BLaER1 treated with 17β-estradiol and CSF1 and Interleukin-3, amounts not matched to agents 10 nM and 100 nM (cell line): ENCODE measurements around the gene ZFX.
"Not testable (repeated sequence)": the region's sequence is repeated elsewhere in the genome, so short reads cannot be mapped to it uniquely, and the experiment has no call there.

ENCODE experiments used
- H3K27ac ChIP-seq, 11 experiments: shearing (Covaris generic); formaldehyde crosslinking; 2 replicates each; pipeline ENCODE4 v1.8.1; 2022
- H3K27me3 ChIP-seq, 11 experiments: shearing (Covaris generic); formaldehyde crosslinking; 2 replicates each; pipeline ENCODE4 v1.8.1; 2022
- H3K36me3 ChIP-seq, 11 experiments: shearing (Covaris generic); formaldehyde crosslinking; 2 replicates each; pipeline ENCODE4 v1.8.1; 2022
- H3K4me1 ChIP-seq, 10 experiments: shearing (Covaris generic); formaldehyde crosslinking; 2 replicates each; pipeline ENCODE4 v1.8.1; 2022
- H3K4me2 ChIP-seq, 11 experiments: shearing (Covaris generic); formaldehyde crosslinking; 2 replicates each; pipeline ENCODE4 v1.8.1; 2022
- H3K4me3 ChIP-seq, 10 experiments: shearing (Covaris generic); formaldehyde crosslinking; 2 replicates each; pipeline ENCODE4 v1.8.1; 2022
- H3K9ac ChIP-seq, 11 experiments: shearing (Covaris generic); formaldehyde crosslinking; 2 replicates each; pipeline ENCODE4 v1.8.1; 2022
- H3K9me3 ChIP-seq, 11 experiments: shearing (Covaris generic); formaldehyde crosslinking; replicated peaks in 1 of 11; 2 replicates each; pipeline ENCODE4 v1.8.1; 2022
- H4K20me1 ChIP-seq, 11 experiments: shearing (Covaris generic); formaldehyde crosslinking; 2 replicates each; pipeline ENCODE4 v1.8.1; 2022
- Cebpa-rat ChIP-seq, 11 experiments: shearing (Covaris generic); IDR thresholded peaks; 2 replicates each; pipeline ENCODE4 v1.8.1; 2022

Gene ZFX

DNA sequence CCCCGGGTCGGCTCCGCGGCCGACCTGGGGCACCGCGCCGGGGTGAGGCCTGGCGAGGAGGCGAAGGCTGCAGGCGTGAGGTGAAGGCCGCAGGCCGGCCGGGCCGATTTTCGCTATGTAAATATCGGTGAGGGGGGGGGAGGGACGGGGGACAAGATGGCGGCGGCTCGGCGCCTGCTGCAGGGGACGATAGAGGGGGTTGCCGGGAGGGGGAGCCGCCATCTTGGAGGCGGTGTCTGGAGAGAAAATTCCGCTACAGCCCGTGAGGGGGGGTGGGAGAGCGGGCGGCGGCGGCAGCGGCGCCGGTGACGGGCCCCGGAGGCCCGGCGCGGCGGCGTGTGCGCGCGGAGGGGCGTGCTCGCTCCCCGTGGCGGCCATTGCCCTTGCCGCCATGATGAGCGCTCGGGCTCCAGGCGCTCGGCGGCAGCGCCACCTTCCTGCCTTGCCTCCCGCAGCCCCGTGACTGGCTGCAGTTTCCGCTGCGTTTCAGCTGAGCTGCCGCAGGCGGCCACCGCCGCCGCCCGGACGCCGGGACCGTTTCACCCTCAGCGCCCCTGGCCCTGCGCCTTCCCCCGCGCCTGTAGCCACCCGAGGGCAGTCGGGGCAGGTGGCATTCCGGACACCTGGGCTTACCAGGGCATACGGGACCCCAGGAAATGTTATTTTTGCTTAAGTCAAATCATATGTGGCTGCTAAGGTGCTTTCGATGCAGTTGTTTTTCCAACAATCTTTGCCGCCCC lies 692 bp downstream of the ZFX start:
- peak overlapping the region; percentile 100 for H3K9ac ChIP-seq
- H3K4me3 ChIP-seq, result peak overlapping the region; percentile 69 to 92 (median 86)
- H4K20me1 ChIP-seq, result peaks cover 47 to 50% (median 49%) of the 10 kb centered on the region in 11 experiments
- peak overlapping the region; percentile 100 for H3K27ac ChIP-seq
- peaks cover 55 to 71% (median 66%) of the 10 kb centered on the region in 10 experiments for H3K4me1 ChIP-seq
- no peak for TF ChIP-seq Cebpa-rat (IDR thresholded peaks at IDR 0.05)
- no peaks in the 10 kb centered on the region for H3K27me3 ChIP-seq
- H3K36me3 ChIP-seq, result peaks cover 29 to 43% (median 37%) of the 10 kb centered on the region in 11 experiments; a peak in 21 of 22 replicates
- peak overlapping the region; percentile 89 to 99 (median 94); a peak in 21 of 22 replicates for H3K4me2 ChIP-seq
- H3K9me3 ChIP-seq, result no peaks in the 10 kb centered on the region

DNA sequence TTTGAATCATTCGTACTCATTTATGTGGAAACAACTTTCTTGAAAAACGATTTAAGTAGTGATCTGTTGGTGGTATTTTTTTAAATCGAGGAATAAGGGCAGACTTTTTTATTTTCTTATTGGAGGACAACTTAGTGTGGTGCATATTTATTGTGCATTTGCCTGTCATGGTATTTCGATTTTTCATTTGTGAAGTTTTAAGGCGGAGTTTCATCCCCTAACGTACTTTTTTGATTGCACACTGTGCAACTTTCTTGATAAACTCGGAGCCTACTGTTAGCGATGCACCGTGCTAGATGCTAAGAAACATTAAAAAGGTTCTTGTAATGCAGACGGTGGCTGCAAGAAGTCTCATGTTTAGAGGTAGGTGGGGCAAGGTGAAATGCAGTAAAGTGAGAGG lies 1.4 kb downstream of the ZFX start:
- Histone ChIP-seq H3K9me3 (no peaks in the 10 kb centered on the region), H3K27me3 (no peaks in the 10 kb centered on the region), H4K20me1 (peaks cover 54 to 57% (median 56%) of the 10 kb centered on the region in 11 experiments), H3K4me2 (peak overlapping the region; percentile 87 to 99 (median 94)), H3K36me3 (peaks cover 35 to 50% (median 44%) of the 10 kb centered on the region in 11 experiments), H3K4me1 (peaks cover 51 to 71% (median 63%) of the 10 kb centered on the region in 10 experiments), H3K4me3 (peak overlapping the region; percentile 69 to 92 (median 86)), H3K27ac (peak overlapping the region; percentile 100), H3K9ac (peak overlapping the region; percentile 100)
- TF ChIP-seq Cebpa-rat (IDR thresholded peaks at IDR 0.05), result no peak

DNA sequence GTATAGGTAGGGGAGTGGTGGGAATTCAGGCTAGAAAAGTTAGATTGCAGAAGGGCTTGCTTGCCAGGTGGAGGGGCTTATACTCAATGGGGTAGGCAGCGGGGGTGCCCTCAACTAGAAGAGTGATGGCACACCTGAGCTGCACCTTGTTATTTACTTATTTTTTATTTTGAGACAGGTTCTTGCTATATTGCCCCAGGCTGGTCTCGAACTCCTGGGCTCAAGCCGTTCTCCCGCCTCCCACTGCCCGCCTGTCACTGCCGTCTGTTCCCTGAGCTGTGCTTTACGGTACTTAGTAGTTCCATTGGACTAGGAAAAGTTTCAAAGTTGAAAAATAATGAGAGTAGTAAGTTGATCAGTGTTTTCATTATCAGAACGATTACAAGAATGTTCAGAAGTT lies 2.0 kb downstream of the ZFX start:
- Histone ChIP-seq H4K20me1 (peaks cover 60 to 63% (median 62%) of the 10 kb centered on the region in 11 experiments), H3K9ac (peak overlapping the region; percentile 100), H3K4me1 (peaks cover 47 to 69% (median 58%) of the 10 kb centered on the region in 10 experiments), H3K9me3 (no peaks in the 10 kb centered on the region), H3K4me3 (peak overlapping the region; percentile 69 to 92 (median 86)), H3K27ac (peak overlapping the region; percentile 100; a peak in 16 of 22 replicates), H3K27me3 (no peaks in the 10 kb centered on the region), H3K36me3 (peaks cover 37 to 56% (median 49%) of the 10 kb centered on the region in 11 experiments), H3K4me2 (peak overlapping the region; percentile 87 to 99 (median 94))
- no peak for TF ChIP-seq Cebpa-rat (IDR thresholded peaks at IDR 0.05)

DNA sequence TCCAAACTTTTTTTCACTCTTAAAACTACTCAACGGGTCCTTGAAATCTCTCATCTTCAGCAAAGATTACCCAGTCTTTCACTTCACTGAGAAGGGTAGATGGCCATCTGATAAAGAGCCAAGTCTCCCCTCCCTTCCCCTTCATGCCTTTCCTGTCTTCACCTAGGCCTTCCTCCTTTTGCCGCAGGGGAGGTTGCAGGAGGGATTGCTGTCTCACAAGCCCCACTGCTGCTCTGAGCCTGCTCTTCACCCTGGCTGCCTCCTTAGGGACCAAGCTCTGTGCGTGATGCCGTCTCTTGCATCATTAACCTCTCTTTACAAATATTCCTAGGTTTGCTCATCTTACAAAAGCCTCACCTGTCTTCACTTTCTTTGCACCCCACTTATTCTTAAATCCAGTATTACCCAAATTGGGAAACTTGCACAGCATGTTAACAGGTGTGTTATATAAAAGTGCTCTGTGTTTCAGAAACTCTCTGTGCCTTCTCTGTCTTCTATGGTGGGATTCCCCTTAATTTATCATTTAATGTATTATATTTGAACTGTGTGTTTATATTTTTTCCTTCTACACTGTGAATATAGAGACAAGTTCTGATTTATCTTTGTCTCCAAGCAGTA lies 3.8 kb downstream of the ZFX start:
- 0 out of 22 replicates have a peak, but pooled peaks of 1 of the 11 experiments have one; percentile 20 for TF ChIP-seq Cebpa-rat (IDR thresholded peaks at IDR 0.05)
- H3K9me3 ChIP-seq, result no peaks in the 10 kb centered on the region
- H3K36me3 ChIP-seq, result peaks cover 45 to 74% (median 64%) of the 10 kb centered on the region in 11 experiments
- H3K27ac ChIP-seq, result peak overlapping the region in 2 of 11 experiments; percentile 7 to 9; a peak in 1 of 22 replicates
- H3K4me1 ChIP-seq, result peaks cover 31 to 54% (median 41%) of the 10 kb centered on the region in 10 experiments
- peaks cover 78 to 81% (median 80%) of the 10 kb centered on the region in 11 experiments for H4K20me1 ChIP-seq
- H3K27me3 ChIP-seq, result no peaks in the 10 kb centered on the region
- H3K9ac ChIP-seq, result peak overlapping the region; percentile 11 to 100 (median 100); a peak in 17 of 22 replicates
- H3K4me2 ChIP-seq, result peak overlapping the region; percentile 87 to 99 (median 94)
- peak overlapping the region in 6 of 10 experiments; percentile 7 to 31 (median 14); a peak in 4 of 20 replicates for H3K4me3 ChIP-seq

DNA sequence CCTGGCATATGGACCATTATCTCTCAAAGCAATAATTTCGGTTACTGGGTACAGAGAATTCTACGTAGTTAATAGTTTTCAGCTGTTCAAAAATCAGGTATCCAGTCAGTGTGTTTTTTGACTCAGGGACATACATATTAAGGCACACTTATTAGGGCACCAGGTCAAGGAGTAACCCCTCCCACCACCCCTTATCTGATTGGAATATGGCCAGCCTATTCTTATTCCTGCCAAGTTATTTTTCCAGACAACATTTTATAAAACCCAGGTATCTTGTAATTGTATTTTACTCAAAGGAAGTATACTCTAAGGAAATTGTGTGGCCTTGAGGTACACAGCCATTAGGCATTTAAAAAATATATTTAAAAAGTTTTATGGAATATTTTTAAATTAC lies 4.3 kb downstream of the ZFX start:
- peak overlapping the region in 2 of 11 experiments; percentile 45 to 58; a peak in 2 of 22 replicates for H3K9ac ChIP-seq
- no peak for TF ChIP-seq Cebpa-rat (IDR thresholded peaks at IDR 0.05)
- no peaks in the 10 kb centered on the region for H3K27me3 ChIP-seq
- peaks cover 46 to 79% (median 69%) of the 10 kb centered on the region in 11 experiments for H3K36me3 ChIP-seq
- peak overlapping the region in 10 of 11 experiments; percentile 87 to 99 (median 92); a peak in 12 of 22 replicates for H3K4me2 ChIP-seq
- H4K20me1 ChIP-seq, result peaks cover 83 to 86% (median 85%) of the 10 kb centered on the region in 11 experiments
- H3K4me3 ChIP-seq, result no peak overlapping the region
- H3K9me3 ChIP-seq, result no peaks in the 10 kb centered on the region
- no peak overlapping the region; a peak in 1 of 22 replicates for H3K27ac ChIP-seq
- peaks cover 29 to 55% (median 38%) of the 10 kb centered on the region in 10 experiments for H3K4me1 ChIP-seq

DNA sequence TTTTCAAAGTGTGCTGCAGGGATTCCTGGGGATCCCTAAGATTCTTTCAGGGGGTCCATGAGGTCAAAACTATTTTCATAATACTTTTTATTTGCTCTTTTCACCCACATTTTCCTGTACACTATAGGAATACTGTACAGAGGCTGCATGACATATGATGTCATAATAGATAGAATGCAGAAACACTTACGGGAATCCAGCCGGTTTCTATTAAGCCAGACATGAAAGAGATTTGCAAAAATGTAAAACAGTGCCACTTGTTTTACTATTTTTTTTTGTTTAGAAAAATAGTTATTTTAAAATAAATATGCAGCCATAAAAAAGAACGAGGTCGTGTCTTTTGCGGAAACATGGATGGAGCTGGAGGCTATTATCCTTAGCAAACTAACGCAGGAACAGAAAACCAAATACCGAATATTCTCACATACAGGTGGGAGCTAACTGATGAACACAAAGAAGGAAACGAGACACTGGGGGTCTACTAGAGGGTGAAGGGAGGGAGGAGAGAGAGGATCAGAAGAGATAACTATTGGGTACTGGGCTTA lies 5.0 kb downstream of the ZFX start:
- H3K36me3 ChIP-seq, result peaks cover 54 to 86% (median 76%) of the 10 kb centered on the region in 11 experiments
- H3K4me3 ChIP-seq, result no peak overlapping the region
- peaks cover 91 to 94% (median 93%) of the 10 kb centered on the region in 11 experiments for H4K20me1 ChIP-seq
- H3K4me2 ChIP-seq, result no peak overlapping the region
- H3K9ac ChIP-seq, result no peak overlapping the region; a peak in 1 of 22 replicates
- H3K27me3 ChIP-seq, result no peaks in the 10 kb centered on the region
- no peak overlapping the region for H3K27ac ChIP-seq
- no peaks in the 10 kb centered on the region for H3K9me3 ChIP-seq
- peaks cover 29 to 62% (median 37%) of the 10 kb centered on the region in 10 experiments for H3K4me1 ChIP-seq
- TF ChIP-seq Cebpa-rat (IDR thresholded peaks at IDR 0.05), result no peak

DNA sequence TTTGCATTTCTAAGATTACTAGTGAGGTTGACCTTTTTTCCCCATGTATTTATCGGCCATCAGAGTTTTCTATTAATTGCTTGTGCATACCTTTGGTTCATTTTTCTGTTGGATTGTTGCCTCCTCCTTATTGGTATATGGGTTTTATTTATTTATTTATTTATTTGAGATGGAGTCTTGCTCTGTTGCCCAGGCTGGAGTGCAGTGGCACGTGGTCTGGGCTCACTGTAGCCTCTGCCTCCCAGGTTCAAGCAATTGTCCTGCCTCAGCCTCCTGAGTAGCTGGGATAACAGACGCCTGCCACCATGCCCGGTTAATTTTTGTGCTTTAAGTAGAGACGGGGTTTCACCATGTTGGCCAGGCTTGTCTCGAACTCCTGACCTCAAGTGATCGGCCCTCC lies 6.2 kb downstream of the ZFX start:
- Histone ChIP-seq H4K20me1 (peaks cover 99 to 100% (median 100%) of the 10 kb centered on the region in 11 experiments), H3K36me3 (peaks cover 55 to 98% (median 84%) of the 10 kb centered on the region in 11 experiments), H3K4me1 (peaks cover 29 to 64% (median 37%) of the 10 kb centered on the region in 10 experiments), H3K4me2 (peak overlapping the region in 4 of 11 experiments; percentile 1 to 26 (median 20); a peak in 4 of 22 replicates)
- not testable (repeated sequence) for H3K27me3 ChIP-seq, H3K4me3 ChIP-seq, H3K9me3 ChIP-seq, H3K9ac ChIP-seq, H3K27ac ChIP-seq

DNA sequence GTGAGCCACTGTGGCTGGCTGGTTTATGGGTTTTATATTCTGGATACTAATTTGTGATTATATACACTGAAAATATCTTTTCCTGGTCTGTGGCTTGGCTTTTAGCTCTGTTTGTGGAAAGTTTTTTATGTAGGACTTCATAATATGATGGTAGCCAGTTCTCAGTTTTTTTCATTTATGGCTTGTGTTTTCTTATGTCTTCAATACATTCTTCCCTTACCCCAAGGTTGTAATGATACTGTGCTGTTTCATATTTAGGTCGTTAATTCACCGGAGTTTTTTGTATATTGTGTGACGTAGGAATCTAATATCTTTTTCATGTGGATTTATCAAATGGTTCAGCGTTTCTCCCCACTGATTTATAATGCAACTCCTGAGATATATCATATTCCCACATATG lies 6.6 kb downstream of the ZFX start:
- peaks cover 99 to 100% (median 100%) of the 10 kb centered on the region in 11 experiments for H4K20me1 ChIP-seq
- no peak overlapping the region; a peak in 1 of 22 replicates for H3K9ac ChIP-seq
- H3K27ac ChIP-seq, result no peak overlapping the region
- H3K4me1 ChIP-seq, result peaks cover 27 to 62% (median 36%) of the 10 kb centered on the region in 10 experiments
- H3K9me3 ChIP-seq, result no peaks in the 10 kb centered on the region
- no peak for TF ChIP-seq Cebpa-rat (IDR thresholded peaks at IDR 0.05)
- no peak overlapping the region for H3K4me3 ChIP-seq
- H3K36me3 ChIP-seq, result peaks cover 57 to 100% (median 86%) of the 10 kb centered on the region in 11 experiments
- H3K4me2 ChIP-seq, result peak overlapping the region in 4 of 11 experiments; percentile 1 to 26 (median 20); a peak in 2 of 22 replicates
- no peaks in the 10 kb centered on the region for H3K27me3 ChIP-seq
